HepG2 (cell line): ENCODE data around the gene CCNO. TPM values are rescaled to one million over a fixed set of nuclear protein-coding genes. Genes with fewer than 3 reads are reported as not detected.

Source experiments
- ATAC-seq: fragments of 200-7000 bp; cut with Tn5 transposase; 3 replicates; pipeline ENCODE4 v1.9.1; 2020; ENCODE audit warnings: mild to moderate bottlenecking, moderate library complexity
- Bru-seq: library from RNA; stranded (reverse); fragments of 400-500 nt; gene quantifications from one replicate; lab custom pipeline; 2021; lab: Mats Ljungman, UMichigan
- BruChase-seq, 2 experiments: library from RNA; stranded (reverse); fragments of 400-500 nt; gene quantifications; one replicate each; lab custom pipeline; 2021; lab: Mats Ljungman, UMichigan
- BruUV-seq: library from RNA; stranded (reverse); fragments of 400-500 nt; replicated peaks from 2 replicates; lab custom pipeline; 2021; lab: Mats Ljungman, UMichigan
- CTCF ChIA-PET: fragments of 300-600 bp; formaldehyde crosslinking; extraction: SDS; loops from one replicate; lab custom pipeline; 2021; ENCODE audit warnings: low total read pairs, inconsistent platforms, low intra/inter-chr PET ratio; lab: Yijun Ruan, JAX
- POLR2A ChIA-PET: fragments of 350-600 bp; sonication (Branson Sonifier 250); formaldehyde crosslinking; loops from one replicate; lab custom pipeline; 2020; ENCODE audit warnings: antibody characterized with exemption, inconsistent platforms; lab: Yijun Ruan, JAX
- DNase-seq: peaks from one replicate; pipeline ENCODE4 v3.0.0-alpha.2; 2015; ENCODE audit warnings: low spot score
- FAIRE-seq: peaks from 3 replicates; lab custom pipeline; 2011; peaks lifted over from hg19 to GRCh38; lab: Jason Lieb, UNC
- H2AFZ ChIP-seq: one replicate; pipeline ENCODE4 v1.6.1; 2011; ENCODE audit warnings: low read length, inconsistent platforms
- H3K27ac ChIP-seq: fragments of 300-600 bp; 3 replicates; pipeline ENCODE4 v1.8.0; 2011; ENCODE audit warnings: mixed run types, mild to moderate bottlenecking, mixed read lengths, low read length, inconsistent platforms; ENCODE audit not compliant: insufficient read depth; ENCODE audit errors: extremely low read length
- H3K27me3 ChIP-seq, 2 experiments: fragments of 200-600 bp in 1 of 2; 2 replicates in 1 of 2; 3 replicates in 1 of 2; pipeline versions ENCODE4 v1.6.0 to v1.8.0; 2011; ENCODE audit warnings: low read length in 2 of 2, mild to moderate bottlenecking in 2 of 2, moderate library complexity in 2 of 2, inconsistent platforms in 1 of 2; ENCODE audit not compliant: insufficient read depth in 2 of 2, control insufficient read depth in 1 of 2
- H3K36me3 ChIP-seq, 2 experiments: fragments of 200-600 bp in 1 of 2; replicated peaks in 1 of 2; 2 replicates in 1 of 2; 3 replicates in 1 of 2; pipeline versions ENCODE4 v1.5.1 to v1.8.0; 2011; ENCODE audit warnings: low read length in 2 of 2, inconsistent platforms in 1 of 2; ENCODE audit not compliant: insufficient read depth in 2 of 2, control insufficient read depth in 1 of 2
- H3K4me1 ChIP-seq: 2 replicates; pipeline ENCODE4 v1.5.1; 2012; ENCODE audit warnings: low read length, inconsistent platforms; ENCODE audit not compliant: insufficient read depth
- H3K4me2 ChIP-seq: 2 replicates; pipeline ENCODE4 v1.6.0; 2011; ENCODE audit warnings: low read depth, low read length, inconsistent platforms
- H3K4me3 ChIP-seq, 3 experiments: fragments of 200-600 bp in 1 of 3; sonication (generic), shearing (Covaris generic) in 1 of 3; replicated peaks in 1 of 3; 2 replicates each; pipeline ENCODE4 v1.5.1; 2011 to 2016; ENCODE audit warnings: low read length in 3 of 3, inconsistent platforms in 2 of 3, low read depth in 2 of 3, mild to moderate bottlenecking in 2 of 3, control low read depth in 1 of 3, mixed read lengths in 1 of 3; ENCODE audit not compliant: insufficient read depth in 1 of 3
- H3K79me2 ChIP-seq: one replicate; pipeline ENCODE4 v1.6.1; 2011; ENCODE audit warnings: low read length, inconsistent platforms; ENCODE audit not compliant: insufficient read depth
- H3K9ac ChIP-seq: 2 replicates; pipeline ENCODE4 v1.6.0; 2011; ENCODE audit warnings: mild to moderate bottlenecking, low read depth, low read length, inconsistent platforms; ENCODE audit not compliant: insufficient read depth
- H3K9me3 ChIP-seq: 2 replicates; pipeline ENCODE4 v1.5.1; 2012; ENCODE audit warnings: mild to moderate bottlenecking, low read length
- H4K20me1 ChIP-seq: 2 replicates; pipeline ENCODE4 v1.6.0; 2011; ENCODE audit warnings: inconsistent platforms, mild to moderate bottlenecking, low read length, moderate library complexity; ENCODE audit not compliant: insufficient read depth
- LCORL ChIP-seq, 2 experiments: fragments of 450-650 bp in 1 of 2; sonication (generic) in 1 of 2; formaldehyde crosslinking in 1 of 2; IDR thresholded peaks; 2 replicates each; pipeline versions ENCODE4 v1.5.0 to v1.6.1; 2017 to 2020; ENCODE audit warnings: antibody characterized with exemption in 1 of 2, missing genetic modification reagents in 1 of 2
- PATZ1 ChIP-seq: sonication (generic); formaldehyde crosslinking; IDR thresholded peaks from 2 replicates; pipeline ENCODE4 v1.4.0; 2020; ENCODE audit warnings: missing genetic modification reagents
- SMYD3 ChIP-seq: sonication (generic); formaldehyde crosslinking; IDR thresholded peaks from 2 replicates; pipeline ENCODE4 v1.8.1; 2023; ENCODE audit warnings: mild to moderate bottlenecking, missing genetic modification reagents
- SRY ChIP-seq: sonication (generic); formaldehyde crosslinking; IDR thresholded peaks from 2 replicates; pipeline ENCODE4 v1.8.0; 2022; ENCODE audit warnings: mild to moderate bottlenecking, missing genetic modification reagents
- TRIM24 ChIP-seq: sonication (generic); formaldehyde crosslinking; IDR thresholded peaks from 2 replicates; pipeline ENCODE4 v1.8.0; 2022; ENCODE audit warnings: mild to moderate bottlenecking, missing genetic modification reagents
- ZFP36 ChIP-seq: fragments of 150-350 bp; IDR thresholded peaks from 2 replicates; pipeline ENCODE4 v1.6.1; 2018; ENCODE audit warnings: borderline replicate concordance, low read length, low read depth; ENCODE audit not compliant: partially characterized antibody
- ZNF350 ChIP-seq: sonication (generic); formaldehyde crosslinking; IDR thresholded peaks from 2 replicates; pipeline ENCODE4 v1.4.0; 2020; ENCODE audit warnings: mild to moderate bottlenecking, low read depth, missing genetic modification reagents, borderline replicate concordance
- ZNF558 ChIP-seq: sonication (generic); formaldehyde crosslinking; IDR thresholded peaks from 2 replicates; pipeline ENCODE4 v1.9.0; 2022; ENCODE audit warnings: mild to moderate bottlenecking, missing genetic modification reagents, borderline replicate concordance
- ZNF720 ChIP-seq: sonication (generic); formaldehyde crosslinking; IDR thresholded peaks from 2 replicates; pipeline ENCODE4 v1.4.0; 2020; ENCODE audit warnings: missing genetic modification reagents
- ZNF772 ChIP-seq: sonication (generic); formaldehyde crosslinking; IDR thresholded peaks from 2 replicates; pipeline ENCODE4 v1.5.0; 2020; ENCODE audit warnings: mild to moderate bottlenecking, missing genetic modification reagents
- WGBS: methylation state at CpG from one replicate; pipeline ENCODE4 v1.1.6; 2017; ENCODE audit warnings: low lambda C conversion rate; 5-methylcytosine and 5-hydroxymethylcytosine counted together
- in situ Hi-C: cut with HindIII; loops from 2 replicates; pipeline ENCODE4 v1.10.0; 2017; ENCODE audit warnings: low pct_unique_long_range_greater_than_20kb; ENCODE audit not compliant: extremely low pct_ligation_motif_present
- intact Hi-C: fragments of 100-400 bp; cut with micrococcal nuclease; formaldehyde crosslinking; loops from one replicate; pipeline ENCODE4 v1.10.0; 2022; ENCODE audit not compliant: unreplicated experiment
- long read RNA-seq, 2 experiments: library from RNA in 1 of 2; library from polyadenylated mRNA in 1 of 2; stranded (forward) in 1 of 2; unstranded in 1 of 2; transcript quantifications; one replicate each; pipeline ENCODE4 v2.0.0, GENCODE V29; 2019 to 2022
- polyA minus RNA-seq, 3 experiments: library from RNA; depleted of rRNA, polyadenylated mRNA; stranded (reverse); fragments of >200 nt; gene quantifications; 2 replicates each; pipeline ENCODE4 v1.2.3, GENCODE V29; 2011; ENCODE audit warnings: low replicate concordance in 1 of 3
- polyA plus RNA-seq, 8 experiments: library from polyadenylated mRNA; depleted of rRNA in 3 of 8; stranded (reverse) in 7 of 8; unstranded in 1 of 8; fragments of >200 nt; fragmentation: Illumina TruSeq in 4 of 8; extraction: Trizol in 4 of 8; gene quantifications; 2 replicates each; pipeline versions ENCODE4 v1.2.1 to v1.2.3, GENCODE V29; 2011 to 2016; ENCODE audit warnings: low read depth in 4 of 8, missing spikeins in 1 of 8, mixed read lengths in 1 of 8; ENCODE audit not compliant: insufficient read depth in 1 of 8
- total RNA-seq, 5 experiments: library from RNA; depleted of rRNA; stranded (reverse); fragments of >200 nt; fragmentation: Illumina TruSeq; extraction: Trizol; gene quantifications; 2 replicates each; pipeline ENCODE4 v1.2.3, GENCODE V29; 2016; ENCODE audit warnings: low read depth in 1 of 5
- TF ChIP-seq, protein P1 (sequence below): sonication (generic); formaldehyde crosslinking; IDR thresholded peaks from 2 replicates; pipeline ENCODE4 v1.4.0; 2020; ENCODE audit warnings: mild to moderate bottlenecking, missing genetic modification reagents
- TF ChIP-seq, protein P2 (sequence below): sonication (generic); formaldehyde crosslinking; conservative IDR thresholded peaks from 2 replicates; pipeline ENCODE4 v1.4.0; 2020; ENCODE audit warnings: missing genetic modification reagents

The CCNO gene
- 0.07 TPM in 1 of 2 replicates, not detected in the other for total RNA-seq (2016; rRNA removed; fragmentation: Illumina TruSeq; extraction: Trizol)
- not detected in 2 replicates for total RNA-seq (2016; cell fraction: cytosol; rRNA removed; fragmentation: Illumina TruSeq; extraction: Trizol; ENCODE audit: low read depth)
- not detected in 2 replicates for total RNA-seq (2016; cell fraction: insoluble cytoplasmic fraction; rRNA removed; fragmentation: Illumina TruSeq; extraction: Trizol)
- total RNA-seq (2016; cell fraction: membrane; rRNA removed; fragmentation: Illumina TruSeq; extraction: Trizol) = not detected in 2 replicates
- total RNA-seq (2016; cell fraction: nucleus; rRNA removed; fragmentation: Illumina TruSeq; extraction: Trizol) = not detected in 2 replicates
- polyA plus RNA-seq (2011; rRNA removed) = not detected in 2 replicates
- polyA plus RNA-seq (2011; cell fraction: cytosol; rRNA removed) = not detected in 2 replicates
- not detected in 2 replicates for polyA plus RNA-seq (2011; cell fraction: nucleus; rRNA removed)
- polyA plus RNA-seq (2012) = not detected in 2 replicates
- not detected in 2 replicates for polyA plus RNA-seq (2016; cell fraction: cytosol; fragmentation: Illumina TruSeq; extraction: Trizol; ENCODE audit: low read depth)
- not detected in 2 replicates for polyA plus RNA-seq (2016; cell fraction: insoluble cytoplasmic fraction; fragmentation: Illumina TruSeq; extraction: Trizol; ENCODE audit: low read depth)
- not detected in 2 replicates for polyA plus RNA-seq (2016; cell fraction: membrane; fragmentation: Illumina TruSeq; extraction: Trizol; ENCODE audit: low read depth)
- polyA plus RNA-seq (2016; cell fraction: nucleus; fragmentation: Illumina TruSeq; extraction: Trizol; ENCODE audit: insufficient read depth, low read depth) = not detected in 2 replicates
- 0.10 and 2.1 TPM in 2 replicates for polyA minus RNA-seq (2011; rRNA and poly(A)+ RNA removed; ENCODE audit: low replicate concordance)
- polyA minus RNA-seq (2011; cell fraction: cytosol; rRNA and poly(A)+ RNA removed) = not detected in 2 replicates
- not detected in 2 replicates for polyA minus RNA-seq (2011; cell fraction: nucleus; rRNA and poly(A)+ RNA removed)
- Bru-seq, nascent RNA = not detected
- BruChase-seq, experiment 1, labeled RNA remaining after a 6-hour chase = percentile 23 among the genes with signal in this experiment
- BruChase-seq, experiment 2, labeled RNA remaining after a 2-hour chase = not detected
- long read RNA-seq, experiment 1 = 0 reads
- long read RNA-seq, experiment 2 = 0 reads

DNA sequence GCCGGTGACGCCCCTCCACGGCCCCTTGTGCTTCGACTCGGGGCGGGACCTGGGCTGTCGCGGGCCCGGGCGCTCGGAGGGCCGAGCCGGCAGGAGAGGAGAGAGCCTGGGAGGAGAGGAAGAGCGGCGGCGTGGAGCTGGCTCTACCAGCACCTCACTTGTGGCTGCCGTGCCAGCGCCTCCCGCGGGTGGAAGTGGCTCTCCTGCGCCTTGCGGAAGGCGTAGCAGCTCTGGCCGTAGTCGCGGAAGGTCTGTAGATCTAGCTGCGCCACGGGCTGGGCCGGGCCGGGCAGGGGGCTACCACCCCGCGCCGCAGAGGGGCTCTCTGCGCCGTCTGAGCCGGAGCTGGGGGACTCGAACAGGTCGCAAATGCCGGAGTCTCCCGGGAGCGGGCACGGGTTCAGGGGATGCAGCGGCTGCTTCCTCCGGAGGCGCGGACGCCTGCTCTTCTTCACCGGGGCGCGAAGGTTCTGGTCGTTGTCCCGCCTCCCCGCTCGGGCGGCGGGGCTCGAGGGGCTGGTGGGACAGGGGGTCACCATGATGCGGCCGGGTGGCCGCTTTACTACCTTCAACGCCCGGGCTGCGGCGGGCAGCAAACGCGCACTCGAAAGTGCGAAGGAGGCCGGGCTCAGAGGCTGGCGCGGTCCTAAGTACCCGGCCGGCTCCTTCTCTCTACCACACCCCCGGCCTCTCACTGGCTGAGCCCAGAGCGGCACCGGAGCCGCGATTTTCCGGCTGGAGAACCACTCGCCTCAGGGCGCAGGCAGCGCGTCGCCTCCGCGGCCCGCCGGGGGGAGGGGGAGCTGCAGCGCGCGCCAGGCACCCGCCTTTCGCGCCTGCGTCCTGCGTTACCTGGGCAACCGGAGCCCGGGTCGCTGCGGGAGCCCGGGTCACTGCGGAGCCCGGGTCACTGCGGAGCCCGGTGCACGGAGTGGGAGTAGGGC is at the start of gene CCNO:
TSS of gene CCNO (minus strand) at position 624 of the 944 bp plus-strand sequence. CDS start at position 539, 85 bp downstream.
- Histone ChIP-seq H3K27me3 (peaks cover 7 to 66% of the 10 kb centered on the region in 2 experiments; a peak in 4 of 5 replicates), H3K4me1 (peaks cover 37% of the 10 kb centered on the region), H3K36me3 (no peaks in the 10 kb centered on the region), H4K20me1 (0 out of 2 replicates have a peak, but pooled peaks cover 4% of the 10 kb centered on the region), H2AFZ (peak within 1 kb of the TSS; percentile 65), H3K27ac (no peak within 1 kb of the TSS), H3K9me3 (no peaks in the 10 kb centered on the region), H3K4me2 (peak within 1 kb of the TSS; percentile 98), H3K79me2 (no peaks in the 10 kb centered on the region), H3K9ac (no peak within 1 kb of the TSS), H3K4me3 (peak within 1 kb of the TSS; percentile 48 to 73 (median 68))
- intact Hi-C loops = no loop called here
- DNase-seq = peak; percentile 18
- ChIA-PET CTCF (no interaction called here), POLR2A (no interaction called here)
- in situ Hi-C loops = no loop called here
- peak; percentile 81 for ATAC-seq
- FAIRE-seq = no peak
- no TSS peak for BruUV-seq
- 1% methylated on average over 26 of the region's 106 CpGs for WGBS
- TF ChIP-seq ZNF772 (CRISPR knock-in tag) (peak; percentile 7; the same call in 1 of the 2 replicates), PATZ1 (CRISPR knock-in tag) (0 out of 2 replicates have a peak, but pooled peaks have one; percentile 24), ZNF558 (CRISPR knock-in tag) (no peak), SMYD3 (no peak), ZFP36 (no peak), LCORL (IDR thresholded peaks at IDR 0.05) (no peak), LCORL (CRISPR knock-in tag; IDR thresholded peaks at IDR 0.05) (no peak), TRIM24 (no peak), SRY (0 out of 2 replicates have a peak, but pooled peaks have one; percentile 7), ZNF720 (CRISPR knock-in tag) (no peak), ZNF350 (no peak)
- TF ChIP-seq, protein P1, sequence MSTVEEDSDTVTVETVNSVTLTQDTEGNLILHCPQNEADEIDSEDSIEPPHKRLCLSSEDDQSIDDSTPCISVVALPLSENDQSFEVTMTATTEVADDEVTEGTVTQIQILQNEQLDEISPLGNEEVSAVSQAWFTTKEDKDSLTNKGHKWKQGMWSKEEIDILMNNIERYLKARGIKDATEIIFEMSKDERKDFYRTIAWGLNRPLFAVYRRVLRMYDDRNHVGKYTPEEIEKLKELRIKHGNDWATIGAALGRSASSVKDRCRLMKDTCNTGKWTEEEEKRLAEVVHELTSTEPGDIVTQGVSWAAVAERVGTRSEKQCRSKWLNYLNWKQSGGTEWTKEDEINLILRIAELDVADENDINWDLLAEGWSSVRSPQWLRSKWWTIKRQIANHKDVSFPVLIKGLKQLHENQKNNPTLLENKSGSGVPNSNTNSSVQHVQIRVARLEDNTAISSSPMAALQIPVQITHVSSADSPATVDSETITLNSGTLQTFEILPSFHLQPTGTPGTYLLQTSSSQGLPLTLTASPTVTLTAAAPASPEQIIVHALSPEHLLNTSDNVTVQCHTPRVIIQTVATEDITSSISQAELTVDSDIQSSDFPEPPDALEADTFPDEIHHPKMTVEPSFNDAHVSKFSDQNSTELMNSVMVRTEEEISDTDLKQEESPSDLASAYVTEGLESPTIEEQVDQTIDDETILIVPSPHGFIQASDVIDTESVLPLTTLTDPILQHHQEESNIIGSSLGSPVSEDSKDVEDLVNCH = no peak
- TF ChIP-seq, protein P2, sequence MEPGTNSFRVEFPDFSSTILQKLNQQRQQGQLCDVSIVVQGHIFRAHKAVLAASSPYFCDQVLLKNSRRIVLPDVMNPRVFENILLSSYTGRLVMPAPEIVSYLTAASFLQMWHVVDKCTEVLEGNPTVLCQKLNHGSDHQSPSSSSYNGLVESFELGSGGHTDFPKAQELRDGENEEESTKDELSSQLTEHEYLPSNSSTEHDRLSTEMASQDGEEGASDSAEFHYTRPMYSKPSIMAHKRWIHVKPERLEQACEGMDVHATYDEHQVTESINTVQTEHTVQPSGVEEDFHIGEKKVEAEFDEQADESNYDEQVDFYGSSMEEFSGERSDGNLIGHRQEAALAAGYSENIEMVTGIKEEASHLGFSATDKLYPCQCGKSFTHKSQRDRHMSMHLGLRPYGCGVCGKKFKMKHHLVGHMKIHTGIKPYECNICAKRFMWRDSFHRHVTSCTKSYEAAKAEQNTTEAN (CRISPR knock-in tag) = no peak
